Stimulated activated naive B cell treated with anti-CD40 and anti-IgM and Interleukin-4, amounts not matched to agents 10 μg/mL and 1 μg/mL and 100 μg/mL, for 72 hours (primary cell): Measurements from ENCODE around the gene ZNF700.
A peak's percentile ranks its signal among the peaks of the same experiment; 100 is the strongest.
"Not testable (repeated sequence)": the region's sequence is repeated elsewhere in the genome, so short reads cannot be mapped to it uniquely, and the experiment has no call there.

Source experiments
- ATAC-seq, 2 donors: fragments of 150-1000 bp; cut with Tn5 transposase; replicated peaks; 2 replicates each; pipeline ENCODE4 v1.10.0; 2021; ENCODE audit warnings: moderate library complexity in 1 of 2
- DNase-seq: peaks from one replicate; pipeline ENCODE4 v3.0.0; 2021
- H3K27ac Mint-ChIP-seq: one replicate; pipeline ENCODE4 v1.8.0; 2022; ENCODE audit warnings: mild to moderate bottlenecking, mixed read lengths
- H3K27me3 Mint-ChIP-seq, 2 donors: one replicate each; pipeline ENCODE4 v1.8.0; 2022; ENCODE audit warnings: mixed read lengths in 2 of 2
- H3K36me3 Mint-ChIP-seq, 2 donors: one replicate each; pipeline ENCODE4 v1.8.0; 2022; ENCODE audit warnings: mixed read lengths in 2 of 2, mild to moderate bottlenecking in 1 of 2
- H3K4me1 Mint-ChIP-seq, 2 donors: one replicate each; pipeline ENCODE4 v1.8.0; 2022; ENCODE audit warnings: mixed read lengths in 2 of 2, mild to moderate bottlenecking in 1 of 2
- H3K4me3 Mint-ChIP-seq, 2 donors: one replicate each; pipeline ENCODE4 v1.8.0; 2022; ENCODE audit warnings: mild to moderate bottlenecking in 2 of 2, mixed read lengths in 2 of 2, moderate library complexity in 1 of 2
- H3K9me3 Mint-ChIP-seq, 2 donors: one replicate each; pipeline ENCODE4 v1.8.0; 2022; ENCODE audit warnings: mixed read lengths in 2 of 2, mild to moderate bottlenecking in 1 of 2

ZNF700 gene

DNA sequence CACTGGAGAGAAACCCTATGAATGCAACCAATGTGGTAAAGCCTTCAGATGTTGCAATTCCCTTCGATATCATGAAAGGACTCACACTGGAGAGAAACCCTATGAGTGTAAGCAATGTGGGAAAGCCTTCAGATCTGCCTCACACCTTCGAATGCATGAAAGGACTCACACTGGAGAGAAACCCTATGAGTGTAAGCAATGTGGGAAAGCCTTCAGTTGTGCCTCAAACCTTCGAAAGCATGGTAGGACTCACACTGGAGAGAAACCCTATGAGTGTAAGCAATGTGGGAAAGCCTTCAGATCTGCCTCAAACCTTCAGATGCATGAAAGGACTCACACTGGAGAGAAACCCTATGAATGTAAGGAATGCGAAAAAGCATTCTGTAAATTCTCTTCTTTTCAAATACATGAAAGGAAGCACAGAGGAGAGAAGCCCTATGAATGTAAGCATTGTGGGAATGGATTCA, 24.7 kb downstream of the ZNF700 start:
- peaks cover 73 to 84% of the 10 kb centered on the region in 2 donors for H3K36me3 Mint-ChIP-seq
- ATAC-seq, H3K4me1 Mint-ChIP-seq, H3K27me3 Mint-ChIP-seq, DNase-seq, H3K4me3 Mint-ChIP-seq: not testable (repeated sequence)
- H3K9me3 Mint-ChIP-seq, result peaks cover 21 to 38% of the 10 kb centered on the region in 2 donors
- peak overlapping the region; percentile 79 for H3K27ac Mint-ChIP-seq

DNA sequence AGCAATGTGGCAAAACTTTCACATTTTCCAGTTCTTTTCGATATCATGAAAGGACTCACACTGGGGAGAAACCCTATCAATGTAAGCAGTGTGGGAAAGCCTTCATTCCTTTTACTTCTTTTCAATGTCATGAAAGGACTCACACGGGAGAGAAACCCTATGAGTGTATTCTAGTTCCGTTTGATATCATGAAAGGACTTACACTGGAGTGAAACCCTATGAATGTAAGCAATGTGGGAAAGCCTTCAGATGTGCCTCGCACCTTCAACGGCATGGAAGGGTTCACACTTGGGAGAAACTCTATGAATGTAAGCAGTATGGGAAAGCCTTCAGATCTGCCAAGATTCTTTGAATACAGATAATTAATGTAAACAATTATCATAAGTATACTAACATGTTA, 25.4 kb downstream of the ZNF700 start:
- ATAC-seq (no peak), DNase-seq (no peak)
- Mint-ChIP-seq H3K9me3 (peaks cover 21 to 36% of the 10 kb centered on the region in 2 donors), H3K36me3 (peaks cover 69 to 80% of the 10 kb centered on the region in 2 donors), H3K4me3 (no peak overlapping the region), H3K4me1 (no peaks in the 10 kb centered on the region), H3K27ac (no peak overlapping the region), H3K27me3 (no peaks in the 10 kb centered on the region)

DNA sequence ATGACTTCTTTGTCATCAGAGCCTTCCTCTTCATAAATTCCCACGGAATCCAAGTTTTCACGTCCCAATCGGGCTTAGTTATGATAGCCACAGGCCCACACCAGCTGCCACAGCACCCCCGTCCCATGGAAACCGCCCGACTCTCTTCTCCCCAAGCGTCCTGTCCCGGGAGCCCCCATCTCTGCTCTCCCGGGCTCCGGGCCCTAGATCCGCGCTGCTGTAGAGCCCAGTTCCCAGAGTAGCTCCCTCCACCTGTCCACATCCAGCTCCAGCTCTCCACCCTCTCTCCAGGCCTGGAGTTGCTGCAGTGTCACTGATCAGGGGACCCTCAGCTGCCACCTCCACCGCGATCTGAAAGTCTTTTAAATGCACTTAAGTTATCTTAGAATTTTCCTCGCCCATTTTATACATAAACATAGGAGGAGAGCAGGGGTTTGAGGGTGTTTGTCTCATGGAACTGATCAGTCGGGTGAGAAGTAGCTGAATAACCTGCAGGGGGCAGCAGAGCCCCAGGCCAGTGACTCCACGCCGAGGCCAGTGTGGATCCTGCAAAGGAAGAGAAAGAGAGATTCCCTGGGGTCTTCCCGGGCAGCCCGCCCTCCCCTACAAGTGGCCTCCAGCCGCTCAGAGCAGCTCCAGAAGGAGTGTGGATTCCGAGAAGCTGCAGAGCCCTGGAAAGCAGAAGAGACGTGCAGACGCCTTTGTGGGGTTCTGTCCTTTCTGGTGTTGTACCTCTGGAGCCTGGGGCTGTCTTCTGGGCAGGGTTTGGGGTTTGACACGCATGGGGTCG, 38.9 kb downstream of the ZNF700 start:
- H3K9me3 Mint-ChIP-seq, result no peaks in the 10 kb centered on the region
- DNase-seq (peak; percentile 61), ATAC-seq (peak; percentile 44)
- no peaks in the 10 kb centered on the region for H3K27me3 Mint-ChIP-seq
- H3K27ac Mint-ChIP-seq, result peak overlapping the region; percentile 88
- H3K36me3 Mint-ChIP-seq, result peaks cover 4 to 15% of the 10 kb centered on the region in 2 donors
- peaks cover 27 to 38% of the 10 kb centered on the region in 2 donors for H3K4me1 Mint-ChIP-seq
- H3K4me3 Mint-ChIP-seq, result peak overlapping the region; percentile 91 to 94

DNA sequence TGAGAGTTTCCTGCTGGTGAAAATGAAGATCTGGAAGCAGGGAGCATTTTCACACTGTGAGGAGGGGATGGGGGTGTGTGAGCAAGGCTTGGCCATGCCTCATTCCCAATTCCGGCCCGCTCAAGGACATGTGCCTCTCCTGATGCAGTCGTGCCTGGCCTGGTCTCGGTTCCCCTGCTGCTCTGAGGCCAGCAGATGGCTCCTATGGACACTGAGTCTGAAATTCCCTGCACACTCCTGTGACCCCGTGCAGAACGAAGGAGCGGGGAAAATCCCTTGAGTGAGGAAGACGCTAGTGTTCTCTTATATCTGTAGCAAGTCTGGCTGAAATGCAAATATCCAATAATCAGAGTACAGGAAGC, 39.6 kb downstream of the ZNF700 start:
- H3K4me1 Mint-ChIP-seq, result peaks cover 27 to 38% of the 10 kb centered on the region in 2 donors
- no peaks in the 10 kb centered on the region for H3K27me3 Mint-ChIP-seq
- no peaks in the 10 kb centered on the region for H3K9me3 Mint-ChIP-seq
- DNase-seq, result no peak
- peak overlapping the region; percentile 91 to 94 for H3K4me3 Mint-ChIP-seq
- ATAC-seq, result no peak
- H3K36me3 Mint-ChIP-seq, result peaks cover 3 to 13% of the 10 kb centered on the region in 2 donors
- peak overlapping the region; percentile 95 for H3K27ac Mint-ChIP-seq

DNA sequence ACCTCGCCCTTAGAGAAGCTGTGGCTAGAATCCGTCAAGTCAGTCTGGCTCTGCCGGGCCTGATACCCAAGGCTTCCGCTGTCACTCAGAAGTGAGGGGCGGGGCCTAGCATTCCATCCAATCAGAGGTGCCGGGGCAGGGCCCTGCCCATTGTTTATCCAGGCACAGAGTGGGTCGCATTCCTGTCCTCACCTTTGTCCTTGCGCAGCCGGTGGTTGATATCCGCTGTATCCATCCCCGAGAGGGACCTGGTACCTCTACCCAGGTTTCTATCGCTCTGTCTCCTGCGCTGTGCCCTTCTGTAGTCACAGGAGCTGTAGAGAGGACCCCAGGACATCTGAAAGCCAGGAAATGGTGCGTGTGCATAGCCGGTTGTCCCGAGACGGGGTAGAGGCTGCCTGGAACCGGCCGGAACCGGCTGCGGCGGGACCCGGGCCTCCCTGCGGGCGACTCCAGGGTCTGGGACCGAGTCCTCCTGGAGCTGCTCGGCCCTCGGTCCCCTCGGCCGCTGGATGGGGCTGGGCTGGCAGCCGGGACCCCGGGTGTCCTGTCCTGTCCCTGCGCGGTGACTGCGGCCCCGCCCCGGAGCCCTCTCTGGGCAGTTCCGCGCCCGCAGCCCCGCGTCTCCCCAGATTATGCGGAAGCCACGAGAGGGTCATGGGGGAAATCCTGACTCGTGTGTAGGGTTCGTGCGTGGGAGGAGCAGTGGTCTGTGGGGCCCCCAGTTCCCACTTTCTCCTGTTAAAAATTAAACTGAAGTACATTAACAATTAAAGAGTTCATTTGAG, 40.1 kb downstream of the ZNF700 start, which contains the start of gene ZNF763:
ZNF763 (plus strand) TSS at position 183 of the 788 bp plus-strand sequence; CDS start at position 352, 169 bp downstream.
- H3K27ac Mint-ChIP-seq, result peak within 1 kb of the TSS; percentile 95
- no peaks in the 10 kb centered on the region for H3K9me3 Mint-ChIP-seq
- peaks cover 31 to 43% of the 10 kb centered on the region in 2 donors for H3K4me1 Mint-ChIP-seq
- ATAC-seq, result peak; percentile 92
- H3K27me3 Mint-ChIP-seq, result no peaks in the 10 kb centered on the region
- H3K4me3 Mint-ChIP-seq, result peak within 1 kb of the TSS; percentile 91 to 94
- peak; percentile 87 for DNase-seq
- H3K36me3 Mint-ChIP-seq, result peaks cover 6 to 14% of the 10 kb centered on the region in 2 donors

DNA sequence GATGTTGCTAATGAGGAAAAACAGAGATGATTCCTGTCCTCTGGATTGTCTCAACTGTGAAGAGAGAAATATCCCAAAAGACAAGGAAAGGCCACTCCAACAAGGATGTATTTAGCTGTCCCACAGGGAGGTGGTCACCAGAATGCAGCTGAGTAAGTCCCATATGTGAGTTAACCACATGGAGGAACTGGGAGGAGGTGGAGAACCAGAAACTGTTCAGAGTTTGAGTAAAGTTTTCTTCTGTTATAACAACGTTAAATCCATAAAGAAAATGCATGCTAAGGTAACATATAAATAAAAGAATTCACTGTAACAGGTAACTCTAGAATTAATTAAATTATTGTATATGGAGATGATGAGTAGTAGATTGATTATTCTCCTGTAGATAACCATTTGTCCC, 45.3 kb downstream of the ZNF700 start:
- peaks cover 0 to 4% of the 10 kb centered on the region in 2 donors for H3K9me3 Mint-ChIP-seq
- ATAC-seq (no peak), DNase-seq (no peak)
- peaks cover 27 to 28% of the 10 kb centered on the region in 2 donors for H3K4me1 Mint-ChIP-seq
- H3K27ac Mint-ChIP-seq, result no peak overlapping the region
- H3K27me3 Mint-ChIP-seq, result no peaks in the 10 kb centered on the region
- H3K36me3 Mint-ChIP-seq, result peaks cover 8 to 21% of the 10 kb centered on the region in 2 donors
- H3K4me3 Mint-ChIP-seq, result no peak overlapping the region

DNA sequence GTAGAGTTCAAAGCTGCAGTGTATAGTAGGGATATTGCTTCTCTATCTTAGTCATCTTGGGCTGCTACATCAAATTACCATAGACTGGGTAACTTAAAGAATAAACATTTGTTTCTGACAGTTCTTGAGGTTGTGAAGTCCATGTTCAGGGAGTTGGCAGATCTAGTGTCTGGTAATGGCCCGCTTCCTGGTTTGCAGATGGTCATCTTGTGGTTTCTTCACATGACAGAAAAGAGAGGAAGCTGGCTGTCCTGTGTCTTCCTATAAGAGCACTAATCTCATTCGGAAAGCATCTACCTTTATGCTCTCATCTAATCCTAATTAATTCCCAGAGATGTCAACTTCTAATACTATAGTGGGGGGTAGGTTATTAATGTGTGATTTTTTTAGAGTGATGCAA, 46.1 kb downstream of the ZNF700 start:
- ATAC-seq (no peak), DNase-seq (no peak)
- no peak overlapping the region for H3K4me3 Mint-ChIP-seq
- H3K27me3 Mint-ChIP-seq, result no peaks in the 10 kb centered on the region
- H3K9me3 Mint-ChIP-seq, result peaks cover 0 to 4% of the 10 kb centered on the region in 2 donors
- H3K27ac Mint-ChIP-seq, result no peak overlapping the region
- H3K36me3 Mint-ChIP-seq, result peaks cover 12 to 21% of the 10 kb centered on the region in 2 donors
- peaks cover 20 to 21% of the 10 kb centered on the region in 2 donors for H3K4me1 Mint-ChIP-seq

DNA sequence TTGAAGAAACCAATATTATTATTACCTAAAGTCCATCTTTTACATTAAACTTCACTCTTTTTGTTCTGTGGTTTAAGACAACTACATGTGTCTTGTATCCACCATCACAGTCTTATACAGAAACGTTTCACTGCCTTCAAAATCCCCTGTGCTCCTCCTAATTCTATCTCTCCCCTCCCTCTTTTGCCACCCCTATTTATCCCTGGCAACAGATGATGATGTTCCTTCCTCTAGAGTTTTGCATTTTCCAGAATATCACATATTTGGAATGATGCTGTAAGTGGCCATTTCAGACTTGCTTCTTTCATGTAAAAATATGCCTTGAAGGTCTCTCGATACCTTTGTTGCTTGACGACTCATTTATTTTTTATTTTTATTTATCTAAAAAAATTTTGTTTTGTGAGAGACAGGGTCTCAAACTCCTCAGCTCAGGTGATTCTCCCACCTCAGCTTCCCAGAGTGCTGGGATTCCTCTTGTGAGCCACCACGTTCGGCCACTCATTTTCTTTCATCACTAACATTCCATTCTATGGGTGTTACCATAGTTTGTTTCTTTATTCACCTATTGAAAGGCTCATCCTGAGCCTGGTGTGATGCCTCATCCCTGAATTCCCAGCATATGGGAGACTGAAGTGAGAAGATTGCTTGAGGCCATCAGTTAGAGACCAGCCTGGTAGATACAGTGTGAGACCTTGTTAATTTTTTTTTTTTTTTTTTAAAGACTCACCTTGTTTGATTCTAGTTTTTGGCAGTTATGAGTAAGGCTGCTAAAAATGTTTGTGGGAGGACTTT, 48.3 kb downstream of the ZNF700 start:
- no peaks in the 10 kb centered on the region for H3K27me3 Mint-ChIP-seq
- H3K9me3 Mint-ChIP-seq, result peaks cover 4 to 6% of the 10 kb centered on the region in 2 donors
- H3K4me3 Mint-ChIP-seq, result no peak overlapping the region
- H3K27ac Mint-ChIP-seq, result no peak overlapping the region
- H3K36me3 Mint-ChIP-seq, result peaks cover 28 to 39% of the 10 kb centered on the region in 2 donors
- peaks cover 14 to 16% of the 10 kb centered on the region in 2 donors for H3K4me1 Mint-ChIP-seq
- no peak for DNase-seq
- ATAC-seq, result no peak

DNA sequence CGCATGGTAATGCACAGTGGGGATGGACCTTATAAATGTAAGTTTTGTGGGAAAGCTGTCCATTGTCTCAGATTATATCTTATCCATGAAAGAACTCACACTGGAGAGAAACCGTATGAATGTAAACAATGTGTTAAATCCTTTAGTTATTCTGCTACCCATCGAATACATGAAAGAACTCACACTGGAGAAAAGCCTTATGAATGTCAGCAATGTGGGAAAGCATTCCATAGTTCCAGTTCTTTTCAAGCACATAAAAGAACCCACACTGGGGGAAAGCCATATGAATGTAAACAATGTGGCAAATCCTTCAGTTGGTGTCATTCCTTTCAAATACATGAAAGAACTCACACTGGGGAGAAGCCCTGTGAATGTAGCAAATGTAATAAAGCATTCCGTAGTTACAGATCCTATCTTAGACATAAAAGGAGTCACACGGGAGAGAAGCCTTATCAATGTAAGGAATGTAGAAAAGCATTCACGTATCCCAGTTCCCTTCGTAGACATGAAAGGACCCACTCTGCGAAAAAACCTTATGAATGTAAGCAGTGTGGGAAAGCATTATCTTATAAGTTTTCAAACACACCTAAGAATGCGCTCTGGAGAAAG, 53.7 kb downstream of the ZNF700 start:
- ATAC-seq (no peak), DNase-seq (no peak)
- Mint-ChIP-seq H3K27ac (no peak overlapping the region), H3K4me1 (peaks cover 0 to 7% of the 10 kb centered on the region in 2 donors), H3K4me3 (no peak overlapping the region), H3K36me3 (peaks cover 42 to 49% of the 10 kb centered on the region in 2 donors), H3K27me3 (no peaks in the 10 kb centered on the region), H3K9me3 (peaks cover 21 to 23% of the 10 kb centered on the region in 2 donors)

DNA sequence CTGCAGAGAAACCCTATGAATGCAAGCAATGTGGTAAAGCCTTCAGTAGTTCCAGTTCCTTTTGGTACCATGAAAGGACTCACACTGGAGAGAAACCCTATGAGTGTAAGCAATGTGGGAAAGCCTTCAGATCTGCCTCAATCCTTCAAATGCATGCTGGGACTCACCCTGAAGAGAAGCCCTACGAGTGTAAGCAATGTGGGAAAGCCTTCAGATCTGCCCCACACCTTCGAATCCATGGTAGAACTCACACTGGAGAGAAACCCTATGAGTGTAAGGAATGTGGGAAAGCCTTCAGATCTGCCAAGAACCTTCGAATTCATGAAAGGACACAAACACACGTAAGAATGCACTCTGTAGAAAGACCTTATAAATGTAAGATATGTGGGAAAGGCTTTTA, 54.6 kb downstream of the ZNF700 start:
- H3K36me3 Mint-ChIP-seq, result peaks cover 42 to 45% of the 10 kb centered on the region in 2 donors
- H3K9me3 Mint-ChIP-seq, result peaks cover 17 to 23% of the 10 kb centered on the region in 2 donors
- H3K27me3 Mint-ChIP-seq, result no peaks in the 10 kb centered on the region
- peaks cover 0 to 7% of the 10 kb centered on the region in 2 donors for H3K4me1 Mint-ChIP-seq
- no peak overlapping the region for H3K27ac Mint-ChIP-seq
- H3K4me3 Mint-ChIP-seq, result no peak overlapping the region
- ATAC-seq (no peak), DNase-seq (no peak)

DNA sequence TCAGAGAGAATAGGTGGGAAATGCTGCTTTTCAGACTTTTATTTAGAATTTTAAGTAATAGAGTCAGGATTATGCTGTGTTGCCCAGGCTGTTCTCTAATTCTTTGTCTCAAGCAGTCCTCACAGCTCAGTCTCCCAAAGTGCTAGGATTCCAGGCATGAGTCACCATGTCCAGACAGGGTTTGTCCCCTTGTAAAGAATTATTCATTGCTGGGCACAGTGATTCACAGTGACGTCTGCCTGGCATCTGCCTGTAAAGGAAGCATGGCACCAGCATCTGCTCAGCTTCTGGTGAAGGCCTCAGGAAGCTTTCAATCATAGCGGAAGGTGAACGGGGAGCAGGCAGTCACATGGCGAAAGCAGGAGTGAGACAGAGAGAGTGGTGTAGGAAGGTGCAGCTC, 57.6 kb downstream of the ZNF700 start:
- peaks cover 17 to 21% of the 10 kb centered on the region in 2 donors for H3K9me3 Mint-ChIP-seq
- ATAC-seq (no peak), DNase-seq (no peak)
- peaks cover 4 to 17% of the 10 kb centered on the region in 2 donors for H3K4me1 Mint-ChIP-seq
- H3K36me3 Mint-ChIP-seq, result peaks cover 28 to 30% of the 10 kb centered on the region in 2 donors
- H3K4me3 Mint-ChIP-seq, result no peak overlapping the region
- H3K27ac Mint-ChIP-seq, result no peak overlapping the region
- no peaks in the 10 kb centered on the region for H3K27me3 Mint-ChIP-seq

DNA sequence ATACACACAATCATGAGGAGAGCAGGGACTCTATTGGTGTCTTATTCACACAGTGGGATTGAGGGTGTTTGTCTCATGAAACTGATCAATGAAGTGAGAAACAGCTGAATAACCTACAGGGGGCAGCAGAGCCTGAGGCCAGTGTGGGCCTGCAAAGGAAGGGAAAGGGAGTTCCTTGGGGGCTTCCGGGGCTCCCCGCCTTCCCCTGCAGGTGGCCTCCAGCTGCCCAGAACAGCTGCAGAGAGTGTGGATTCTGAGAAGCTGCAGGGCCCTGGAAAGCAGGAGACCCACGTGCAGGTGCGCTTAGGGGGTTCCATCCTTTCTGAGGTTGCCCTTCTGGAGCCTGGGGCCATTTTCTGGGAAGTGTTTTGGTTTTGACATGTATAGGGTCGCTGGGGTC, 60.1 kb downstream of the ZNF700 start:
- H3K4me3 Mint-ChIP-seq, result no peak overlapping the region
- no peak for ATAC-seq
- no peaks in the 10 kb centered on the region for H3K27me3 Mint-ChIP-seq
- peaks cover 6 to 26% of the 10 kb centered on the region in 2 donors for H3K4me1 Mint-ChIP-seq
- DNase-seq, result peak; percentile 12
- H3K36me3 Mint-ChIP-seq, result peaks cover 5 to 8% of the 10 kb centered on the region in 2 donors
- H3K27ac Mint-ChIP-seq, result no peak overlapping the region
- H3K9me3 Mint-ChIP-seq, result peaks cover 4 to 7% of the 10 kb centered on the region in 2 donors

DNA sequence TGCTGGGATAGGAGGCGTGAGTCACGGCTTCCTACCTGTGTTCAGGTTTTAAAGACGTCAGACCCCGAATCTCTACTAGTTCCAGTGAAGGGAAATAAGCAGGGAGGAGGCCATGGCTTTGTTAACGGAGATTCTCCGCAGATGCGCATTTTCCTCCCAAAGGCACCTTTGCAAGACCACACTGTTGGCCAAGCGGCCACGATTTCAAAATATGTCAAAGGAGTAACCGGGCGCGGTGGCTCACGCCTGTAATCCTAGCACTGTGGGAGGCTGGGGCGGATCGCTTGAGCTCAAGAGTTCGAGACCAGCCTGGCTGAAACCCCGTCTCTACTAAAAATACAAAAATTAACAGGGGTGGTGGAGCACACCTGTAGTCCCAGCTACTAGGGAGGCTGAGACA, 61.8 kb downstream of the ZNF700 start:
- no peak overlapping the region for H3K27ac Mint-ChIP-seq
- H3K4me1 Mint-ChIP-seq, result peaks cover 14 to 31% of the 10 kb centered on the region in 2 donors
- ATAC-seq (no peak), DNase-seq (no peak)
- H3K27me3 Mint-ChIP-seq, result no peaks in the 10 kb centered on the region
- H3K36me3 Mint-ChIP-seq, result peaks cover 5 to 13% of the 10 kb centered on the region in 2 donors
- H3K9me3 Mint-ChIP-seq, result peaks cover 0 to 3% of the 10 kb centered on the region in 2 donors
- peak overlapping the region in 1 of 2 donors; percentile 100 for H3K4me3 Mint-ChIP-seq
